HUES64 (cell line): ENCODE measurements around the gene STARD13.

Source experiments
- H3K27ac ChIP-seq: 2 replicates; pipeline ENCODE4 v1.7.0; 2013; ENCODE audit warnings: low read depth, low read length, inconsistent platforms
- H3K27me3 ChIP-seq: 2 replicates; pipeline ENCODE4 v1.6.1; 2013; ENCODE audit warnings: mild to moderate bottlenecking, low read length; ENCODE audit not compliant: insufficient read depth
- H3K36me3 ChIP-seq: 2 replicates; pipeline ENCODE4 v1.6.1; 2013; ENCODE audit warnings: mild to moderate bottlenecking, low read length; ENCODE audit not compliant: insufficient read depth
- H3K4me1 ChIP-seq: 2 replicates; pipeline ENCODE4 v1.6.1; 2013; ENCODE audit warnings: mild to moderate bottlenecking, low read length, moderate library complexity; ENCODE audit not compliant: insufficient read depth
- H3K4me3 ChIP-seq: 2 replicates; pipeline ENCODE4 v1.5.1; 2013; ENCODE audit warnings: mild to moderate bottlenecking, low read length, moderate library complexity
- H3K9ac ChIP-seq: 2 replicates; pipeline ENCODE4 v1.6.1; 2013; ENCODE audit warnings: mild to moderate bottlenecking, low read depth, low read length
- H3K9me3 ChIP-seq: 2 replicates; pipeline ENCODE4 v1.6.1; 2013; ENCODE audit warnings: low read depth, low read length; ENCODE audit not compliant: insufficient read depth
- WGBS: fragments of 150-250, 120-280 bp; methylation state at CpG from one replicate; pipeline ENCODE4 v1.1.7; 2013; ENCODE audit warnings: missing lambda C conversion rate; 5-methylcytosine and 5-hydroxymethylcytosine counted together

Gene STARD13

GRCh38 chr13:33090755-33091414 is 194.7 kb downstream of the STARD13 start:
- H3K36me3 ChIP-seq = no peaks in the 10 kb centered on the region
- no peak overlapping the region for H3K4me3 ChIP-seq
- H3K27ac ChIP-seq = no peak overlapping the region
- H3K9ac ChIP-seq = no peak overlapping the region
- peaks cover 10% of the 10 kb centered on the region for H3K4me1 ChIP-seq
- no peaks in the 10 kb centered on the region for H3K27me3 ChIP-seq
- WGBS = 89% methylated on average over 4 of the region's 4 CpGs
- H3K9me3 ChIP-seq = no peaks in the 10 kb centered on the region

GRCh38 chr13:33089311-33089710 is 196.2 kb downstream of the STARD13 start:
- Histone ChIP-seq H3K9ac (no peak overlapping the region), H3K27ac (no peak overlapping the region), H3K9me3 (no peaks in the 10 kb centered on the region), H3K4me3 (no peak overlapping the region), H3K36me3 (no peaks in the 10 kb centered on the region), H3K4me1 (peaks cover 10% of the 10 kb centered on the region), H3K27me3 (no peaks in the 10 kb centered on the region)
- WGBS = 86% methylated on average over 3 of the region's 3 CpGs

- no peak overlapping the region for H3K9ac ChIP-seq
- peaks cover 10% of the 10 kb centered on the region for H3K4me1 ChIP-seq
- no peak overlapping the region for H3K27ac ChIP-seq
- H3K27me3 ChIP-seq = no peaks in the 10 kb centered on the region
- no peaks in the 10 kb centered on the region for H3K36me3 ChIP-seq
- no peaks in the 10 kb centered on the region for H3K9me3 ChIP-seq
- no peak overlapping the region for H3K4me3 ChIP-seq
- WGBS = 100% methylated on average over 1 of the region's 3 CpGs
Observed at GRCh38 chr13:33087790-33088189, 197.8 kb downstream of the STARD13 start.

GRCh38 chr13:33087091-33087490 is 198.5 kb downstream of the STARD13 start:
- Histone ChIP-seq H3K9me3 (no peaks in the 10 kb centered on the region), H3K27ac (no peak overlapping the region)
- 89% methylated on average over 9 of the region's 9 CpGs for WGBS

GRCh38 chr13:33083054-33083453 is 202.5 kb downstream of the STARD13 start:
- Histone ChIP-seq H3K4me3 (no peak overlapping the region), H3K27me3 (no peaks in the 10 kb centered on the region), H3K36me3 (no peaks in the 10 kb centered on the region), H3K27ac (no peak overlapping the region), H3K4me1 (no peaks in the 10 kb centered on the region), H3K9ac (no peak overlapping the region), H3K9me3 (no peaks in the 10 kb centered on the region)
- no CpG with 5 or more reads among the region's 1 CpG for WGBS

More at GRCh38 chr13:33087091-33087490, 198.5 kb downstream of the STARD13 start:
- H3K36me3 ChIP-seq = no peaks in the 10 kb centered on the region
- H3K9ac ChIP-seq = no peak overlapping the region
- peaks cover 6% of the 10 kb centered on the region for H3K4me1 ChIP-seq
- no peak overlapping the region for H3K4me3 ChIP-seq
- H3K27me3 ChIP-seq = no peaks in the 10 kb centered on the region

GRCh38 chr13:33081666-33082065 is 203.9 kb downstream of the STARD13 start:
- WGBS = 88% methylated on average over 1 of the region's 1 CpG
- H3K4me3 ChIP-seq = no peak overlapping the region
- no peak overlapping the region for H3K9ac ChIP-seq
- no peaks in the 10 kb centered on the region for H3K27me3 ChIP-seq
- H3K36me3 ChIP-seq = no peaks in the 10 kb centered on the region
- no peak overlapping the region for H3K27ac ChIP-seq
- H3K9me3 ChIP-seq = no peaks in the 10 kb centered on the region
- no peaks in the 10 kb centered on the region for H3K4me1 ChIP-seq

GRCh38 chr13:33080972-33081590 is 204.5 kb downstream of the STARD13 start:
- no peak overlapping the region for H3K9ac ChIP-seq
- WGBS = 94% methylated on average over 5 of the region's 5 CpGs

GRCh38 chr13:33079960-33080359 is 205.6 kb downstream of the STARD13 start:
- no peak overlapping the region for H3K9ac ChIP-seq
- 86% methylated on average over 2 of the region's 2 CpGs for WGBS
- no peaks in the 10 kb centered on the region for H3K4me1 ChIP-seq
- H3K9me3 ChIP-seq = no peaks in the 10 kb centered on the region
- H3K27ac ChIP-seq = no peak overlapping the region
- H3K36me3 ChIP-seq = no peaks in the 10 kb centered on the region
- H3K4me3 ChIP-seq = no peak overlapping the region
- no peaks in the 10 kb centered on the region for H3K27me3 ChIP-seq

More at GRCh38 chr13:33080972-33081590, 204.5 kb downstream of the STARD13 start:
- Histone ChIP-seq H3K27ac (no peak overlapping the region), H3K4me3 (no peak overlapping the region), H3K27me3 (no peaks in the 10 kb centered on the region), H3K4me1 (no peaks in the 10 kb centered on the region), H3K36me3 (no peaks in the 10 kb centered on the region), H3K9me3 (no peaks in the 10 kb centered on the region)

- Histone ChIP-seq H3K36me3 (no peaks in the 10 kb centered on the region), H3K4me3 (no peak overlapping the region), H3K9me3 (no peaks in the 10 kb centered on the region), H3K9ac (no peak overlapping the region), H3K4me1 (no peaks in the 10 kb centered on the region), H3K27ac (no peak overlapping the region), H3K27me3 (no peaks in the 10 kb centered on the region)
- 96% methylated on average over 2 of the region's 3 CpGs for WGBS
Observed at GRCh38 chr13:33078263-33078662, 207.3 kb downstream of the STARD13 start.

GRCh38 chr13:33076001-33076992 is 209.3 kb downstream of the STARD13 start:
- H3K36me3 ChIP-seq = no peaks in the 10 kb centered on the region
- H3K9me3 ChIP-seq = no peaks in the 10 kb centered on the region
- no peak overlapping the region for H3K9ac ChIP-seq
- H3K27me3 ChIP-seq = no peaks in the 10 kb centered on the region
- no peak overlapping the region for H3K27ac ChIP-seq
- 94% methylated on average over 10 of the region's 10 CpGs for WGBS
- no peak overlapping the region for H3K4me3 ChIP-seq
- H3K4me1 ChIP-seq = peaks cover 12% of the 10 kb centered on the region

- H3K9me3 ChIP-seq = no peaks in the 10 kb centered on the region
- WGBS = 100% methylated on average over 1 of the region's 3 CpGs
- H3K27me3 ChIP-seq = no peaks in the 10 kb centered on the region
- no peak overlapping the region for H3K9ac ChIP-seq
- H3K4me1 ChIP-seq = peaks cover 12% of the 10 kb centered on the region
- H3K36me3 ChIP-seq = no peaks in the 10 kb centered on the region
- H3K27ac ChIP-seq = no peak overlapping the region
- H3K4me3 ChIP-seq = no peak overlapping the region
Observed at GRCh38 chr13:33073338-33073737, 212.2 kb downstream of the STARD13 start.
